Left lung (tissue), 10 donors: Measurements from ENCODE around the gene ATPAF1. TPM values are rescaled to one million over a fixed set of nuclear protein-coding genes. Genes with fewer than 3 reads are reported as not detected.
A peak's percentile ranks its signal among the peaks of the same experiment; 100 is the strongest.

Source experiments
- ATAC-seq: fragments of 200-7000 bp; cut with Tn5 transposase; one replicate; pipeline ENCODE4 v1.9.1; 2020; ENCODE audit warnings: moderate library complexity
- DNase-seq, 4 donors: peaks; one replicate each; pipeline ENCODE4 v3.0.0-alpha.2; 2013 to 2020
- H3K27ac ChIP-seq, 2 donors: fragments of 200-600 bp; sonication (generic) in 1 of 2; one replicate each; pipeline versions ENCODE4 v1.5.0 to v1.8.0; 2020 to 2021
- H3K27me3 ChIP-seq, 2 donors: fragments of 200-600 bp; sonication (generic) in 1 of 2; one replicate each; pipeline versions ENCODE4 v1.5.0 to v1.8.0; 2020 to 2021
- H3K36me3 ChIP-seq, 2 donors: fragments of 200-600 bp; sonication (generic) in 1 of 2; one replicate each; pipeline versions ENCODE4 v1.5.0 to v1.8.0; 2020 to 2021
- H3K4me1 ChIP-seq, 2 donors: fragments of 200-600 bp; one replicate each; pipeline ENCODE4 v1.8.0; 2021
- H3K4me3 ChIP-seq, 2 donors: fragments of 200-600 bp; sonication (generic) in 1 of 2; one replicate each; pipeline versions ENCODE4 v1.5.0 to v1.8.0; 2020 to 2021; ENCODE audit warnings: mild to moderate bottlenecking in 1 of 2
- H3K9me3 ChIP-seq, 2 donors: fragments of 200-600 bp; sonication (generic) in 1 of 2; one replicate each; pipeline versions ENCODE4 v1.5.0 to v1.8.0; 2020 to 2021
- CTCF ChIP-seq, 2 donors: fragments of 200-600 bp; sonication (generic) in 1 of 2; IDR thresholded peaks; one replicate each; pipeline versions ENCODE4 v1.5.0 to v1.8.0; 2021; ENCODE audit warnings: antibody characterized with exemption in 2 of 2
- intact Hi-C, 2 donors: fragments of 100-400 bp; cut with DNase I; formaldehyde crosslinking; loops; one replicate each; pipeline versions ENCODE4 v1.11.2 to v1.14.2; 2022
- polyA plus RNA-seq, 6 donors: library from polyadenylated mRNA; unstranded; fragments of 120-200 nt; gene quantifications; one replicate each; pipeline ENCODE4 v1.2.1, GENCODE V29; 2013; ENCODE audit not compliant: insufficient read length in 6 of 6
- total RNA-seq, 2 donors: library from RNA; stranded (reverse); fragmentation: NEBNext Ultra II Directional; extraction: Animal tissue kit (Norgen Biotek cat#: 25700); gene quantifications; one replicate each; pipeline ENCODE4 v1.2.1, GENCODE V29; 2021
- donor health status: DM: no; HTN: yes; CAD: no.
- donor health status: DM: no; HTN: no; CAD: no.

Gene ATPAF1
- total and polyA plus RNA-seq, 8 donors: 34.3 to 90.0 (median 76.4) TPM

GRCh38 chr1:46601257-46602007, 66.7 kb downstream of the ATPAF1 start:
- DNase-seq (no peak), ATAC-seq (no peak)
- no peak overlapping the region for H3K27ac ChIP-seq
- intact Hi-C loops: no loop called here
- TF ChIP-seq CTCF (IDR thresholded peaks at IDR 0.05): no peak
- no peaks in the 10 kb centered on the region for H3K27me3 ChIP-seq
- peak overlapping the region in 1 of 2 donors; percentile 6 for H3K4me3 ChIP-seq
- H3K4me1 ChIP-seq: peaks cover 13 to 74% of the 10 kb centered on the region in 2 donors
- no peaks in the 10 kb centered on the region for H3K36me3 ChIP-seq
- H3K9me3 ChIP-seq: no peaks in the 10 kb centered on the region

- DNase-seq (no peak), ATAC-seq (no peak)
- H3K36me3 ChIP-seq: no peaks in the 10 kb centered on the region
- H3K4me3 ChIP-seq: no peak overlapping the region
- H3K4me1 ChIP-seq: peaks cover 10 to 85% of the 10 kb centered on the region in 2 donors
- no peaks in the 10 kb centered on the region for H3K9me3 ChIP-seq
- intact Hi-C loops: no loop called here
- H3K27ac ChIP-seq: peak overlapping the region in 1 of 2 donors; percentile 18
- no peaks in the 10 kb centered on the region for H3K27me3 ChIP-seq
- no peak for TF ChIP-seq CTCF (IDR thresholded peaks at IDR 0.05)
These were observed 68.8 kb downstream of the ATPAF1 start for GRCh38 chr1:46599059-46599970.

- intact Hi-C loops: no loop called here
- Histone ChIP-seq H3K4me3 (no peak overlapping the region), H3K27ac (peak overlapping the region in 1 of 2 donors; percentile 91), H3K4me1 (peaks cover 0 to 85% of the 10 kb centered on the region in 2 donors), H3K27me3 (no peaks in the 10 kb centered on the region), H3K36me3 (peaks cover 0 to 23% of the 10 kb centered on the region in 2 donors), H3K9me3 (no peaks in the 10 kb centered on the region)
- ATAC-seq (no peak), DNase-seq (no peak)
- no peak for TF ChIP-seq CTCF (IDR thresholded peaks at IDR 0.05)
These were observed 71.3 kb downstream of the ATPAF1 start for GRCh38 chr1:46596846-46597245.

GRCh38 chr1:46596036-46596435, 72.1 kb downstream of the ATPAF1 start:
- H3K9me3 ChIP-seq: no peaks in the 10 kb centered on the region
- H3K27ac ChIP-seq: peak overlapping the region in 1 of 2 donors; percentile 91
- intact Hi-C loops: no loop called here
- H3K4me1 ChIP-seq: peaks cover 0 to 77% of the 10 kb centered on the region in 2 donors
- no peak for TF ChIP-seq CTCF (IDR thresholded peaks at IDR 0.05)
- ATAC-seq (no peak), DNase-seq (no peak)
- H3K4me3 ChIP-seq: no peak overlapping the region
- H3K36me3 ChIP-seq: peaks cover 0 to 31% of the 10 kb centered on the region in 2 donors
- H3K27me3 ChIP-seq: no peaks in the 10 kb centered on the region

GRCh38 chr1:46595127-46595526, 73.0 kb downstream of the ATPAF1 start:
- Histone ChIP-seq H3K27ac (peak overlapping the region; percentile 17 to 91), H3K36me3 (peaks cover 0 to 40% of the 10 kb centered on the region in 2 donors), H3K9me3 (no peaks in the 10 kb centered on the region), H3K27me3 (no peaks in the 10 kb centered on the region), H3K4me1 (peaks cover 0 to 70% of the 10 kb centered on the region in 2 donors), H3K4me3 (no peak overlapping the region)
- ATAC-seq (peak; percentile 59), DNase-seq (peak in 2 of 4 donors; percentile 79 to 82)
- intact Hi-C loops: no loop called here
- no peak for TF ChIP-seq CTCF (IDR thresholded peaks at IDR 0.05)
